Osteocyte (in vitro differentiated cells): ENCODE measurements around the gene SRGAP1. TPM values are rescaled to one million over a fixed set of nuclear protein-coding genes. Genes with fewer than 3 reads are reported as not detected.

Source experiments
- DNase-seq: peaks from one replicate; pipeline ENCODE4 v3.0.0; 2021; ENCODE audit warnings: mixed read lengths; ENCODE audit not compliant: unreplicated experiment; ENCODE audit errors: extremely low spot score
- H3K27ac Mint-ChIP-seq: one replicate; pipeline ENCODE4 v1.8.0; 2021; ENCODE audit warnings: mild to moderate bottlenecking, mixed read lengths; ENCODE audit not compliant: unreplicated experiment
- H3K27me3 Mint-ChIP-seq: one replicate; pipeline ENCODE4 v1.8.0; 2021; ENCODE audit warnings: mixed read lengths; ENCODE audit not compliant: unreplicated experiment
- H3K36me3 Mint-ChIP-seq: one replicate; pipeline ENCODE4 v1.8.0; 2021; ENCODE audit warnings: mixed read lengths; ENCODE audit not compliant: unreplicated experiment
- H3K4me1 Mint-ChIP-seq: one replicate; pipeline ENCODE4 v1.8.0; 2021; ENCODE audit warnings: mixed read lengths; ENCODE audit not compliant: unreplicated experiment
- H3K4me3 Mint-ChIP-seq: one replicate; pipeline ENCODE4 v1.8.0; 2021; ENCODE audit warnings: mild to moderate bottlenecking, moderate library complexity, mixed read lengths; ENCODE audit not compliant: unreplicated experiment
- H3K9me3 Mint-ChIP-seq: one replicate; pipeline ENCODE4 v1.8.0; 2021; ENCODE audit warnings: mixed read lengths; ENCODE audit not compliant: unreplicated experiment
- CTCF ChIP-seq: fragments of 200-600 bp; sonication (generic); IDR thresholded peaks from 2 replicates; pipeline ENCODE4 v1.5.0; 2021; ENCODE audit warnings: antibody characterized with exemption, mild to moderate bottlenecking, moderate library complexity
- total RNA-seq: library from RNA; stranded (reverse); gene quantifications from 2 replicates; pipeline ENCODE4 v1.2.1, GENCODE V29; 2021

The SRGAP1 gene
- total RNA-seq, 1 donor from 2014 or later, result 11.0 TPM

GRCh38 chr12:63821781-63822251 is 22.7 kb upstream of the SRGAP1 start:
- no peaks in the 10 kb centered on the region for H3K27me3 Mint-ChIP-seq
- TF ChIP-seq CTCF, result no peak
- H3K36me3 Mint-ChIP-seq, result no peaks in the 10 kb centered on the region
- H3K4me1 Mint-ChIP-seq, result peaks cover 9% of the 10 kb centered on the region
- peaks cover 28% of the 10 kb centered on the region for H3K9me3 Mint-ChIP-seq
- H3K4me3 Mint-ChIP-seq, result no peak overlapping the region
- H3K27ac Mint-ChIP-seq, result no peak overlapping the region
- no peak for DNase-seq

- Mint-ChIP-seq H3K4me1 (peaks cover 9% of the 10 kb centered on the region), H3K4me3 (no peak overlapping the region), H3K27ac (peak overlapping the region; percentile 21), H3K27me3 (no peaks in the 10 kb centered on the region), H3K36me3 (no peaks in the 10 kb centered on the region), H3K9me3 (peaks cover 28% of the 10 kb centered on the region)
- TF ChIP-seq CTCF, result no peak
- DNase-seq, result no peak
Measured at GRCh38 chr12:63822352-63822751, 22.1 kb upstream of the SRGAP1 start.

- TF ChIP-seq CTCF, result no peak
- Mint-ChIP-seq H3K27me3 (no peaks in the 10 kb centered on the region), H3K27ac (no peak overlapping the region), H3K4me1 (peaks cover 9% of the 10 kb centered on the region), H3K4me3 (no peak overlapping the region), H3K36me3 (no peaks in the 10 kb centered on the region), H3K9me3 (peaks cover 28% of the 10 kb centered on the region)
- DNase-seq, result no peak
Measured at GRCh38 chr12:63823040-63823439, 21.5 kb upstream of the SRGAP1 start.

- DNase-seq, result no peak
- no peaks in the 10 kb centered on the region for H3K36me3 Mint-ChIP-seq
- H3K27me3 Mint-ChIP-seq, result peaks cover 6% of the 10 kb centered on the region
- TF ChIP-seq CTCF, result peak; percentile 84
- no peak overlapping the region for H3K27ac Mint-ChIP-seq
- peaks cover 21% of the 10 kb centered on the region for H3K9me3 Mint-ChIP-seq
- peaks cover 9% of the 10 kb centered on the region for H3K4me1 Mint-ChIP-seq
- no peak overlapping the region for H3K4me3 Mint-ChIP-seq
Measured at GRCh38 chr12:63826006-63826585, 18.4 kb upstream of the SRGAP1 start.

GRCh38 chr12:63828867-63829266 is 15.6 kb upstream of the SRGAP1 start:
- H3K27me3 Mint-ChIP-seq, result peaks cover 22% of the 10 kb centered on the region
- no peaks in the 10 kb centered on the region for H3K4me1 Mint-ChIP-seq
- no peak for TF ChIP-seq CTCF
- no peak overlapping the region for H3K4me3 Mint-ChIP-seq
- H3K36me3 Mint-ChIP-seq, result no peaks in the 10 kb centered on the region
- peaks cover 12% of the 10 kb centered on the region for H3K9me3 Mint-ChIP-seq
- no peak overlapping the region for H3K27ac Mint-ChIP-seq
- no peak for DNase-seq
